Activated naive CD4-positive, alpha-beta T cell treated with anti-CD3 and anti-CD28 coated beads, Interleukin-2, amount 10 ng/mL, durations not matched to agents 7 days and 5 days (primary cell): ENCODE results near the gene ABCC1.
"Not testable (repeated sequence)": the region's sequence is repeated elsewhere in the genome, so short reads cannot be mapped to it uniquely, and the experiment has no call there.

Experiments
- CTCF ChIA-PET: fragments of 350-600 bp; sonication (Branson Sonifier 250); formaldehyde crosslinking; loops from one replicate; lab custom pipeline; 2021; ENCODE audit warnings: antibody characterized with exemption; lab: Charles Lee
- DNase-seq: peaks from one replicate; pipeline ENCODE4 v3.0.0-alpha.2; 2020
- H3K27ac Mint-ChIP-seq: one replicate; pipeline ENCODE4 v1.8.0; 2021; ENCODE audit warnings: mild to moderate bottlenecking, moderate library complexity, mixed read lengths
- H3K27me3 Mint-ChIP-seq: one replicate; pipeline ENCODE4 v1.8.0; 2021; ENCODE audit warnings: mild to moderate bottlenecking, mixed read lengths
- H3K36me3 Mint-ChIP-seq: one replicate; pipeline ENCODE4 v1.8.0; 2021; ENCODE audit warnings: mixed read lengths
- H3K4me1 Mint-ChIP-seq: one replicate; pipeline ENCODE4 v1.8.0; 2021; ENCODE audit warnings: mixed read lengths
- H3K4me3 Mint-ChIP-seq: one replicate; pipeline ENCODE4 v1.8.0; 2021; ENCODE audit warnings: mild to moderate bottlenecking, moderate library complexity, mixed read lengths
- H3K9me3 Mint-ChIP-seq: one replicate; pipeline ENCODE4 v1.8.0; 2021; ENCODE audit warnings: mixed read lengths

Gene ABCC1

DNA sequence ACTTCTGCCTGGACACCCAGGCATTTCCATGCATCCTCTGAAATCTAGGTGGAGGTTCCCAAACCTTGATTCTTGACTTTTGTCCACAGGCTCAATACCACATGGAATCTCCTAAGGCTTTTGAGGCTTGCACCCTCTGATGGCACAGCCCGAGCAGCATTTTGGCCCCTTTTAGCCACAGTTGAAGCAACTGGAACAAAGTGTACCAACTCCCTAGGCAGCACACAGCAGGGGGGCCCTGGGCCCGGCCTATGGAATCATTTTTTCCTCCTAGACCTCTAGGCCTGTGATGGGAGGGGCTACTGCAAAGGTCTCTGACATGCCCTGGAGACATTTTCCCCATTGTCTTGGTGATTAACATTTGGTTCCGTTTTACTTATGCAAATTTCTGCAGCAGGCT is 32.0 kb downstream of the ABCC1 start:
- CTCF ChIA-PET = no interaction called here
- H3K36me3 Mint-ChIP-seq = peaks cover 76% of the 10 kb centered on the region

DNA sequence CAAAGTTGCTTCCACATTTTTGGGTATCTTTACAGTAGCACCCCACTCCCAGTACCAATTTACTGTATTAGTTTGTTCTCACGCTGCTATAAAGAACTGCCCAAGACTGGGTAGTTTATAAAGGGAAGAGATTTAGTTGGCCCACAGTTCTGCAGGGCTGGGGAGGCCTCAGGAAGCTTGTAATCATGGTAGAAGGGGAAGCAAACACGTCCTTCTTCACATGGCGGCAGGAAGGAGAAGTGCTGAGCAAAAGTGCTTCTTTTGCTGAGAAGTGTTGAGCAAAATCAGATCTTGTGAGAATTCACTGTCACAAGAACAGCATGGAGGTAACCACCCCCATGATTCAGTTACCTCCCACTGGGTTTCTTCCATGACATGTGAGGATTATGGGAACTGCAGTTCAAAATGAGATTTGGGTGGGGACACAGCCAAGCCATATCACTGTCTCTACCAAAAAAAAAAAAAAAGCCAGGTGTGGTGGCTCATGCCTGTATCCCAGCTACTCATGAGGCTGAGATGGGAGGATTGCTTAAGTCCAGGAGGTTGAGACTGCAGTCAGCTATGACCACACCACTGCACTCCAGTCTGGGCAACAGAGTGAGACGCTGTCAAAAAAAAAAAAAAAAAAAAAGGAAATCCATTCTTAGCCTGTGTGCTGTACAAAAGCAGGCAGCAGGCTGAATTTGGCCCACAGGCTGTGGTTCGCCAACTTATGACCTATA is 32.9 kb downstream of the ABCC1 start:
- DNase-seq, H3K27ac Mint-ChIP-seq, CTCF ChIA-PET, H3K4me1 Mint-ChIP-seq, H3K4me3 Mint-ChIP-seq, H3K27me3 Mint-ChIP-seq: not testable (repeated sequence)
- Mint-ChIP-seq H3K9me3 (peaks cover 56% of the 10 kb centered on the region), H3K36me3 (peaks cover 70% of the 10 kb centered on the region)

More for the DNA sequence above, 32.0 kb downstream of the ABCC1 start:
- H3K27me3 Mint-ChIP-seq = no peaks in the 10 kb centered on the region
- no peak for DNase-seq
- no peaks in the 10 kb centered on the region for H3K4me1 Mint-ChIP-seq
- H3K9me3 Mint-ChIP-seq = peaks cover 61% of the 10 kb centered on the region
- no peak overlapping the region for H3K4me3 Mint-ChIP-seq
- H3K27ac Mint-ChIP-seq = no peak overlapping the region

DNA sequence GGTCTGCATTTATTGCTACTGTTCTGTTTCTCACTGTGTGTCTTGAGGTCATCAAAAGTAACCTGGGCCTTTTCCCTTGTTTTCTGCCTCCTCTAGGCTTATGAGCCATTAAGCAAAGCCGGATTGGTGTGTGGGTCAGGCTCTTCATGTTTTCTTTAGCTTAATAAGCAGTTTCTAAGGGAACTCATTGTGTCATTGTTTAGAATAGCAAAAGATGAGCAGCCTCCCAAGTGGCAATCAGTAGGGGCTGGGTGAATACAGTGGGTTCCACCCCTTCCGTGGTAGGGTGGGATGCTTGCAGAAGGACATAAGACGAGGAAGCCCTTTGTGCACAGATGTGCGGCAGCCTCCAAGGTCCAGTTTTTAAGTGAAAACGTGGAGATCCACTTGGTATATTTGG is 34.5 kb downstream of the ABCC1 start:
- no peak for DNase-seq
- CTCF ChIA-PET = no interaction called here

DNA sequence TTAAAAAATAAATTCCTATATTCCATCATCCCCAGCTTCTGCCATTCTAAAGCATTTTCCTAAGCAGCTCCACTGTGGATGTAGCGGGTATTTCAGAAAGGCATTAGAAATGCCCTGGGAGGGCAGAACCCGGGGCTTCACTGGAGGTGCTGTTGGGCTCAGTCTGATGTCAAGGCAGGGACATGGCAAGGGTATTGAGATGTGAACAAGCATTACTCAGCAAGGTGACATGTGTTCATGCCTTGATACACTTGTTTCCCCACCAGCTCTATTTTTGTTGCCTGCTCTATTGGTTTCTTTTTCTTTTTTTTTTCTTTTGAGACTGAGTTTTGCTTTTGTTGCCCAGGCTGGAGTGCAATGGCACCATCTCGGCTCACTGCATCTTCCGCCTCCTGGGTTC is 35.7 kb downstream of the ABCC1 start:
- peaks cover 17% of the 10 kb centered on the region for H3K4me1 Mint-ChIP-seq
- peaks cover 47% of the 10 kb centered on the region for H3K36me3 Mint-ChIP-seq

More for the DNA sequence above, 34.5 kb downstream of the ABCC1 start:
- H3K36me3 Mint-ChIP-seq = peaks cover 57% of the 10 kb centered on the region
- no peak overlapping the region for H3K27ac Mint-ChIP-seq
- H3K4me3 Mint-ChIP-seq = no peak overlapping the region
- peaks cover 42% of the 10 kb centered on the region for H3K9me3 Mint-ChIP-seq
- no peaks in the 10 kb centered on the region for H3K27me3 Mint-ChIP-seq
- peaks cover 13% of the 10 kb centered on the region for H3K4me1 Mint-ChIP-seq

DNA sequence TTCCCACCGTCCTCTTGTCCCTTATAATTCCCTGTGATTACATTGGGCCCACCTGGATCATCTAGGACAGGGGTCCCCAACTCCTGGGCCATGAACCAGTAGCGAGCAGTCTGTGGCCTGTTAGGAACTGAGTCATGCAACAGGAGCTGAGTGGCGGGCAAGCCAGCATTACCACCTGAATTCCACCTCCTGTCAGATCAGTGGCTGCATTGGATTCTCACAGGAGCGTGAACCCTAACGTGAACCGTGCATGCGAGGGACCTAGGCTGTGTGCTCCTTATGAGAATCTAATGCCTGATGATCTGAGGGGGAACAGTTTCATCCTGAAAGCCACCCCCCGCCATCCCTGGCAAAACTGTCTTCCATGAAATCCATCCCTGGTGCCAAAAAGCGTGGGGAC is 36.8 kb downstream of the ABCC1 start:
- no peak for DNase-seq
- Mint-ChIP-seq H3K36me3 (peaks cover 36% of the 10 kb centered on the region), H3K4me1 (peaks cover 20% of the 10 kb centered on the region), H3K9me3 (peaks cover 22% of the 10 kb centered on the region), H3K4me3 (no peak overlapping the region), H3K27me3 (no peaks in the 10 kb centered on the region), H3K27ac (no peak overlapping the region)
- CTCF ChIA-PET = no interaction called here

More for the DNA sequence above, 35.7 kb downstream of the ABCC1 start:
- Mint-ChIP-seq H3K9me3 (peaks cover 33% of the 10 kb centered on the region), H3K27ac (no peak overlapping the region), H3K4me3 (no peak overlapping the region), H3K27me3 (no peaks in the 10 kb centered on the region)
- no peak for DNase-seq
- CTCF ChIA-PET = no interaction called here

DNA sequence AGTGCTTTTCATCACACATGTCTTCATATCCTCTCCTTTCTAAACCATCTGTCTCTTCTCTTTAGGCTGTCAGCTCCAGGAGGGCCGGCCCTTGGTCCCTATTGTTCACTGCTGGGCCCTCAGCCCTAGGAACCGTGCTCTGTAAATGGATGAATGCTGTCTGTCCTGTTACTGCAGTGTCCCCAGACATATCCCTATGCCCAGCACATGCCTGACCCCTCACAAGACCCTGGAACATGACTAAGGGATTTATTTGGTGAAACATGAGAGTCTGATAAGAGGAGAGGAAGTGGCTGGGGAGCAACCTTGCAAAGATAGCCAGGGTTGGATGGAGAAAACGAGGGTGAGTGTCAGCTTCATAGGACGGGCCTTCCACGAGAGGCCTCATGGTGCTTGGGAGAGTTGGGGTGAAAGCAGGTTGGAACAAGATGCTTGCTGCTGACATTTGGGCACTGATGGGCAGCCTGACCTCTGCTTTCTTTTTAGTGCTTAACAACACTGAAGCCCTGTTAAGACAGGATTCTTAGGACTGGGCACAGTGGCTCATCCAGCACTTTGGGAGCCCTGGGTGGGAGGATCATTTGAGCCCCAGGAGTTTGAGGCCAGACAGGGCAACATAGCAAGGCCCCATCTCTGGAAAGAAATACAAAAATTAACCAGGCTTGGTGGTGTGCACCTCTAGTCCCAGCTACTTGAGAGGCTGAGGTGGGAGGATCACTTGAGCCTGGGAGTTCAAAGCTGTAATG is 39.0 kb downstream of the ABCC1 start:
- peaks cover 20% of the 10 kb centered on the region for H3K4me1 Mint-ChIP-seq
- H3K27ac Mint-ChIP-seq = peak overlapping the region; percentile 15
- DNase-seq = no peak
- CTCF ChIA-PET = no interaction called here
- H3K36me3 Mint-ChIP-seq = peaks cover 25% of the 10 kb centered on the region
- H3K4me3 Mint-ChIP-seq = no peak overlapping the region
- H3K9me3 Mint-ChIP-seq = peaks cover 2% of the 10 kb centered on the region
- no peaks in the 10 kb centered on the region for H3K27me3 Mint-ChIP-seq

DNA sequence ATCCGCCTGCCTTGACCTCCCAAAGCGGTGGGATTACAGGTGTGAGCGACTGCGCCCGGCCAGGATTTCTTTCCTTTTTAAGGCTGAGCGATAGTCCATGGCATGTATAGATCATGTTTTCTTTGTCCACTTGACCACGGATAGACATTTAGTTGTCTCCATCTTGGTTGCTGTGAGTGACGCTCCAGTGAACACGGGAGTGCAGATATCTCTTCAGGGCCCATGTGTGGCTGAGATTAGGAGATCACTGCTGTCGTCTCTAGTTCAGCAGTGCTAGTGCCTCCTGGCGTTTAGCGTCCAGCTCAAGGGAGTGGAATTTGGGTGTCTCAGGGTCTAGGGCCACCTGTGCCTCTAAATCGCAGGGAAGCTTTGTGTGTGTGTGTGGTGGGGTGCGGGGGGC is 41.5 kb downstream of the ABCC1 start:
- no peaks in the 10 kb centered on the region for H3K9me3 Mint-ChIP-seq
- CTCF ChIA-PET = no interaction called here
- no peak for DNase-seq
- H3K27ac Mint-ChIP-seq = no peak overlapping the region
- H3K36me3 Mint-ChIP-seq = peaks cover 18% of the 10 kb centered on the region
- no peak overlapping the region for H3K4me3 Mint-ChIP-seq
- no peaks in the 10 kb centered on the region for H3K27me3 Mint-ChIP-seq
- H3K4me1 Mint-ChIP-seq = peaks cover 20% of the 10 kb centered on the region

DNA sequence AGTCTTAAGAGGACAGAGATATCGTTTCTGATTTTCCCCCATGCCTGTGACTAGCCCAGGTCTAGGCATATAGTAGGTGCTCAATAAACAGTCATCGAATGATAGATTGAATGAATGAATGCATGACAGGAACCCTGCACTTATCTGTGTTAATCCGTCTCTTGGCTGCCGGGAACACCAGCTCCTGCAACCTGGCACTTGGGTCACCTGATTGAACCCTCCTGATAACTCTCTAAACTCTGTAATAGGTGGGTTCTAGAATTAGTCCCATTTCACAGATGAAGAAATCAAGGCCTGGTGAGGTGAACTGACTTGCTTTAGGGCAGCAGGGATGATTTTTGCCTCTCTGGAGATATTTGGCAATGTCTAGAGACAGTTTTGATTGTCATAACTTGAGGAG is 43.7 kb downstream of the ABCC1 start:
- CTCF ChIA-PET = no interaction called here
- H3K27ac Mint-ChIP-seq = peak overlapping the region; percentile 2
- H3K9me3 Mint-ChIP-seq = no peaks in the 10 kb centered on the region
- no peak overlapping the region for H3K4me3 Mint-ChIP-seq
- peaks cover 12% of the 10 kb centered on the region for H3K36me3 Mint-ChIP-seq
- DNase-seq = no peak
- H3K27me3 Mint-ChIP-seq = no peaks in the 10 kb centered on the region
- H3K4me1 Mint-ChIP-seq = peaks cover 11% of the 10 kb centered on the region

DNA sequence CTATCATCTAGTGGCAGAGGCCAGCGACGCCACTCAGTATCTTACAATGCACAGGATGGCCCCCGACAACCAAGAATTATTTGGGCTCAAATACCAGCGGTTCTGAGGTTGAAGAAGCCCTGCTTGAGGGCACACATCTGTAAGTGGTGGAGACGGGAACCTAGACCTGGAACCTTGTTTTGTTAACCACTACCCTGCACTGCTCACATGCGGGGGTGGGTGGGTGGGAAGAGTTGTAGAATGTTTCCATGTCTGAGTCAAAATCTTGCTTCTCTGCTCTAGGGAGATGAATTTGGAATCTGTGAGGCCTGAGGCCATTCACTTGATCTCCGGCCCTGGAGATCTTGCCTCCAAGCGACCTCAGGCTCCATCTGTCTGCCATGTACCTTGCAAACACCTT is 44.1 kb downstream of the ABCC1 start:
- DNase-seq = no peak
- Mint-ChIP-seq H3K9me3 (no peaks in the 10 kb centered on the region), H3K4me3 (no peak overlapping the region), H3K4me1 (peaks cover 11% of the 10 kb centered on the region), H3K27me3 (no peaks in the 10 kb centered on the region), H3K36me3 (peaks cover 10% of the 10 kb centered on the region), H3K27ac (no peak overlapping the region)
- CTCF ChIA-PET = no interaction called here

DNA sequence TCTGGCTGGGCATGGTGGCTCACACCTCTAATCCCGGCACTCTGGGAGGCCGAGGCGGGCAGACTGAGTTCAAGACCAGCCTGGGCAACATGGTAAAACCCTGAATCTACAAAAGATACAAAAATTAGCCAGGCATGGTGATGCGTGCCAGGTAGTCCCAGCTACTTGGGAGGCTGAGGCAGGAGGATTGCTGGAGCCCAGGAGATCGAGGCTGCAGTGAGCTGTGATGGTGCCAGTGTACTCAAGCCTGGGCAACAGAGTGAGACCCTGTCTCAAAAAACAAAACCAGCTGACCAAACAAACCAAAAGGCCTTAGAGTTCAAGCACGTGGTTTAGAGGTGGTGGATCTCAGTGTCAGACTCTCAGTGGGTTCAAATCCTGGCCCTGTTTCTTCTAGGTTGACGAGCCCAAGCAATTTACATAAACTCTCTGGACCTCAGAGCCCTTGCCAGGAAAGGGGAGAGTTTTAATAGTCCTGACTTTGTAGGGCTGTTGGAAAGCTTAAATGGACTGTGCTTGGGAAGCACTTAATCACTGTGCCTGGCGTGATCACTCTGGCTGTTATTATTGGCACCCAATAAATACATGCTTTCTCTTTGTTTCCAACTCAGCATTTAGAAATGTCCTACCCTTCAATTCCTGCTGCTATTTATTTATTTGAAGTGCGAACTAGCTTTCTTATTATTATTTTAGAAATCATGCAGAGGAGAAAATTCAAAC is 44.7 kb downstream of the ABCC1 start:
- peaks cover 10% of the 10 kb centered on the region for H3K36me3 Mint-ChIP-seq
- H3K9me3 Mint-ChIP-seq = no peaks in the 10 kb centered on the region
- H3K4me1 Mint-ChIP-seq = peaks cover 11% of the 10 kb centered on the region
- no peak overlapping the region for H3K4me3 Mint-ChIP-seq
- no peak overlapping the region for H3K27ac Mint-ChIP-seq
- H3K27me3 Mint-ChIP-seq = no peaks in the 10 kb centered on the region
- CTCF ChIA-PET = interaction anchor here (0.8 kb wide), 1 partner anchor 15 kb away, joined by 3 read pairs; no protein-coding TSS in a partner anchor
- no peak for DNase-seq

DNA sequence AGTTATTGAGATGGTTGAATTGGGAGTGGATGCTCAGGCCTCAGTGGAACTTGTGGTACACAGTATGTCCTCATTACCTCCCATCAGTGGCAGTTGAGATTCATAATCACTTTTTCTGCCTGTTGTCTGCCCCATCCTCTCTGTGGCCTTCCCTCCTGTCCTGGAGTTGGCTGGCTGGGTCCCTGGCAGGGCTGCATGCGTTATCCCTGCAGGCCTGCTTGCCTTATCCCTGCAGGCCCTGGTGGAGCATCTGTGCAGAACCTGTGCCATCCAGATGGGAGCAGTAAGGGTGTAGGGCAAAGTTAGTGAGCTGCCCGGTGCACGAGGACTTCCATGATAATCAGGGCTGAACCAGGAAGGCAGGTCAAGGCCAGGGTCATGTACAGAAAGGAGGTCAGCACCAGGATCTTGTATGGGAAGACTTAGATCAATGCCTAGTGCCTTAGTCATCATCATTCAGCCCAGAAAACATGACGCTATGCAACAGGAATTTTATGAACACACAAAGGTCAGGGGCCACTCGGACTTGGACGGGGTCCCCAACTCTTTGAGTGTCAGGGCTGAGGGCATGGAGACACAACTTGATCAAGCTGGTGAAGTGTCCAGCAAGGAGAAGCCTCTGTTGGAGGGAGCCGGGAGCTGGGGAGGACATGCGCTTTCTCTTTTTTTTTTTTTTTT is 47.2 kb downstream of the ABCC1 start:
- Mint-ChIP-seq H3K4me1 (peaks cover 6% of the 10 kb centered on the region), H3K36me3 (peaks cover 17% of the 10 kb centered on the region), H3K4me3 (no peak overlapping the region), H3K27ac (no peak overlapping the region), H3K27me3 (no peaks in the 10 kb centered on the region), H3K9me3 (no peaks in the 10 kb centered on the region)
- DNase-seq = no peak
- CTCF ChIA-PET = no interaction called here

DNA sequence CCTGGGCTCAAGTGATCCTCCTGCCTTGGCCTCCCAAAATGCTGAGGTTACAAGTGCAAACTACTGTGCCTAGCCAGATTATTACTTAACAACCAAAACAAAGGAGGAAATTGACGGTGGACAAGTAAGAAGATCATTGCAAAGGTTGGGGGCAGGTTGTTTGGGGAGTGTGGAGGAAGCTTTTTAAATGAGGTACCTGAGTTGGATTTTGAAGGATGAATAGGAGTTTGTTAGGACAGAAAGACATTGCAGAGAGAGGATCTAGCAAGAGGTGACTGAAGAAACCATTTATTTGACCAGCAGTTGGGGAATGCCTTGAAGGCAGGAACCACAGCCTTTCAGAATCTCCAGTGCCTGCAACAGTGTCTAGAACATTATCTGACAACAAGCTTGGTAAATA is 51.3 kb downstream of the ABCC1 start:
- Mint-ChIP-seq H3K4me3 (no peak overlapping the region), H3K36me3 (peaks cover 15% of the 10 kb centered on the region), H3K9me3 (peaks cover 2% of the 10 kb centered on the region), H3K4me1 (peaks cover 6% of the 10 kb centered on the region), H3K27ac (no peak overlapping the region), H3K27me3 (no peaks in the 10 kb centered on the region)
- CTCF ChIA-PET = no interaction called here
- no peak for DNase-seq

DNA sequence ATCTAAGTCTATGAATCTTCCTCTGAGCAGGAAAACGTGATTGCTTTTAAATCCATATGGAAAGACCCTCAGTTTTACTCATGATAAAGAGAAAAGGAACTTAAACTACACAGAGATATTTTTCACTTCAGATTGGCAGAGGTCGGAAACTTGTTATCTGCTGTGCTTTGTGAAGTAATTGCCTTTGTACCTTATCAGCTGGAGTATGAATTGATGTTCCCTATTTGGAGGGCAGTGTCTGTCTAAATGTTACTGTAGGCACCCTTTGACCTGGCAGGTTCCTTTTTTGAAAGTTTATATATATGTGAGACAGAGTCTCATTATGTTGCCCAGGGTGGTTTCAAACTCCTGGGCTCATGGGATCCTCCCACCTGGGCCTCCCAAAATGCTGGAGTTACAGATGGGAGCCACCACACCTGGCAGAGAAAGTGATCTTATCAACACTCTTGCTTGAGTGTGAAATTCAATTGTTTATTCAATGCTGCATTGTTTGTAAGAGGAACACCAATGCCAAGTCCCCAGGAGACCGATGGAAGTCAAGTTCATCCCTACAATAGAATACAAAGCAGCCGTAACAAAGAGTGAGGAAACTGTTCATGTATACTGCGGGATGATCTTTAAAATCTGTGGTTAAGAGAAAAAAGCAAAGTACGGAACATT is 52.3 kb downstream of the ABCC1 start:
- no peak overlapping the region for H3K4me3 Mint-ChIP-seq
- no peaks in the 10 kb centered on the region for H3K27me3 Mint-ChIP-seq
- H3K27ac Mint-ChIP-seq = no peak overlapping the region
- CTCF ChIA-PET = no interaction called here
- DNase-seq = no peak
- peaks cover 18% of the 10 kb centered on the region for H3K36me3 Mint-ChIP-seq
- peaks cover 2% of the 10 kb centered on the region for H3K9me3 Mint-ChIP-seq
- peaks cover 14% of the 10 kb centered on the region for H3K4me1 Mint-ChIP-seq
